ENCODE measurements around the gene MYO9B. TPM values are rescaled to one million over a fixed set of nuclear protein-coding genes. Genes with fewer than 3 reads are reported as not detected.
A peak's percentile ranks its signal among the peaks of the same experiment; 100 is the strongest.

The MYO9B gene
- total and polyA plus RNA-seq, 9 of the 15 experiments (the other 6 are each of a cell fraction or from before 2014, with no cell fraction given), result 2.4 to 77.6 (median 23.0) TPM

- WGBS (ENCODE audit: insufficient coverage, low coverage, missing lambda C conversion rate), result 86% methylated on average over 14 of the region's 16 CpGs
- Histone ChIP-seq H3K4me1 (replicated peaks in 1 of 2; ENCODE audit: control insufficient read depth in 2 of 2, insufficient read depth in 2 of 2, low read length in 2 of 2) (peaks cover 3 to 17% of the 10 kb centered on the region in 2 experiments; a peak in 3 of 5 replicates), H2AFZ (ENCODE audit: low read depth, low read length) (no peak overlapping the region), H3K27ac (ENCODE audit: extremely low read depth, low read depth, low read length) (no peak overlapping the region), H3K4me3 (no peak overlapping the region), H4K20me1 (replicated peaks; ENCODE audit: control insufficient read depth, insufficient read depth, low read length) (no peaks in the 10 kb centered on the region), H3K9me1 (ENCODE audit: control insufficient read depth, insufficient read depth, low read length) (no peaks in the 10 kb centered on the region), H3K36me3 (ENCODE audit: control insufficient read depth, insufficient read depth, low read length) (no peaks in the 10 kb centered on the region), H3K9ac (ENCODE audit: insufficient read depth in 1 of 2, low read depth in 2 of 2, low read length in 2 of 2) (peak overlapping the region in 1 of 2 experiments; percentile 79; a peak in 2 of 4 replicates), H3K79me2 (ENCODE audit: control insufficient read depth, insufficient read depth, low read length) (peaks cover 3% of the 10 kb centered on the region), H3K27me3 (ENCODE audit: control insufficient read depth in 2 of 2, insufficient read depth in 2 of 2, low read length in 2 of 2) (no peaks in the 10 kb centered on the region), H3K9me3 (replicated peaks; ENCODE audit: control insufficient read depth, insufficient read depth, low read depth, low read length) (no peaks in the 10 kb centered on the region), H3K4me2 (ENCODE audit: insufficient read depth, low read length) (no peak overlapping the region)
- ATAC-seq (no peak), DNase-seq (ENCODE audit: extremely low read depth in 1 of 4, low spot score in 3 of 4) (no peak), FAIRE-seq (no peak)
- in situ Hi-C loops (cut with MboI) (no loop called here), intact Hi-C loops (cut with micrococcal nuclease) (no loop called here)
- no TSS peak for BruUV-seq (replicated peaks)
- TF ChIP-seq CUX1 (CRISPR knock-in tag; IDR thresholded peaks at IDR 0.05) (no peak), NBN (IDR thresholded peaks at IDR 0.05; ENCODE audit: low read depth) (no peak), PTBP1 (IDR thresholded peaks at IDR 0.05; ENCODE audit: low read depth, low read length) (no peak)
- ChIA-PET POLR2A (interaction anchor here (0.6 kb wide), 1 partner anchor 24 kb away, joined by 3 read pairs; no protein-coding TSS in a partner anchor), CTCF (ENCODE audit: low intra/inter-chr PET ratio) (no interaction called here)
Measured at GRCh38 chr19:17262557-17262956, 187.0 kb downstream of the MYO9B start.

Other genes starting within 250 kb of the MYO9B start
Only the 7 nearest of the 13 such genes appear.
- gene F2RL3, start 186.8 kb upstream of the MYO9B start, total RNA-seq (2014; rRNA removed), result 23.4 and 29.5 TPM in 2 replicates
- 10.7 and 11.0 TPM in 2 replicates for gene F2RL3, start 186.8 kb upstream of the MYO9B start, total RNA-seq (2014; rRNA removed; fragmentation: Illumina TruSeq; extraction: Trizol)
- 11.9 and 12.1 TPM in 2 replicates for gene F2RL3, start 186.8 kb upstream of the MYO9B start, total RNA-seq (2015; rRNA removed; fragmentation: Illumina TruSeq; extraction: Trizol)
- 27.6 and 29.0 TPM in 2 replicates for gene F2RL3, start 186.8 kb upstream of the MYO9B start, total RNA-seq (2021)
- 7.2 and 9.9 TPM in 2 replicates for gene F2RL3, start 186.8 kb upstream of the MYO9B start, polyA plus RNA-seq (2011; rRNA removed)
- gene F2RL3, start 186.8 kb upstream of the MYO9B start, polyA plus RNA-seq (2014; fragmentation: Illumina TruSeq; extraction: Trizol), result 12.3 and 13.4 TPM in 2 replicates
- gene F2RL3, start 186.8 kb upstream of the MYO9B start, polyA plus RNA-seq (2014; fragmentation: Nextera tagmentation; extraction: Ambion mirVana), result 1 to 10 TPM; 1.4 to 5.0 TPM
- gene F2RL3, start 186.8 kb upstream of the MYO9B start, polyA plus RNA-seq (2014; rRNA removed), result 20.9 and 22.0 TPM in 2 replicates
- 1.3 and 2.1 TPM in 2 replicates for gene CPAMD8, start 49.0 kb upstream of the MYO9B start, total RNA-seq (2014; rRNA removed)
- gene CPAMD8, start 49.0 kb upstream of the MYO9B start, total RNA-seq (2014; rRNA removed; fragmentation: Illumina TruSeq; extraction: Trizol), result 0.29 and 0.69 TPM in 2 replicates
- gene CPAMD8, start 49.0 kb upstream of the MYO9B start, total RNA-seq (2015; rRNA removed; fragmentation: Illumina TruSeq; extraction: Trizol), result 0.62 and 0.64 TPM in 2 replicates
- gene CPAMD8, start 49.0 kb upstream of the MYO9B start, total RNA-seq (2021), result 1.5 and 2.0 TPM in 2 replicates
- 1.7 and 3.0 TPM in 2 replicates for gene CPAMD8, start 49.0 kb upstream of the MYO9B start, polyA plus RNA-seq (2011; rRNA removed)
- 1.1 and 1.9 TPM in 2 replicates for gene CPAMD8, start 49.0 kb upstream of the MYO9B start, polyA plus RNA-seq (2014; fragmentation: Illumina TruSeq; extraction: Trizol)
- gene CPAMD8, start 49.0 kb upstream of the MYO9B start, polyA plus RNA-seq (2014; fragmentation: Nextera tagmentation; extraction: Ambion mirVana), result under 1 TPM; 0.20 TPM
- 1.8 and 2.1 TPM in 2 replicates for gene CPAMD8, start 49.0 kb upstream of the MYO9B start, polyA plus RNA-seq (2014; rRNA removed)
- gene HAUS8, start 325 bp upstream of the MYO9B start, total RNA-seq (2014; rRNA removed), result 23.3 and 28.2 TPM in 2 replicates
- 20.5 and 22.1 TPM in 2 replicates for gene HAUS8, start 325 bp upstream of the MYO9B start, total RNA-seq (2014; rRNA removed; fragmentation: Illumina TruSeq; extraction: Trizol)
- gene HAUS8, start 325 bp upstream of the MYO9B start, total RNA-seq (2015; rRNA removed; fragmentation: Illumina TruSeq; extraction: Trizol), result 22.6 and 22.8 TPM in 2 replicates
- 44.8 and 49.9 TPM in 2 replicates for gene HAUS8, start 325 bp upstream of the MYO9B start, total RNA-seq (2021)
- gene HAUS8, start 325 bp upstream of the MYO9B start, polyA plus RNA-seq (2011; rRNA removed), result 36.0 and 37.0 TPM in 2 replicates
- gene HAUS8, start 325 bp upstream of the MYO9B start, polyA plus RNA-seq (2014; fragmentation: Illumina TruSeq; extraction: Trizol), result 34.9 and 38.9 TPM in 2 replicates
- gene HAUS8, start 325 bp upstream of the MYO9B start, polyA plus RNA-seq (2014; fragmentation: Nextera tagmentation; extraction: Ambion mirVana), result 10 to 100 TPM; 34.5 to 53.2 TPM
- gene HAUS8, start 325 bp upstream of the MYO9B start, polyA plus RNA-seq (2014; rRNA removed), result 39.6 and 45.1 TPM in 2 replicates
- 38.8 and 40.7 TPM in 2 replicates for gene USE1, start 139.6 kb downstream of the MYO9B start, total RNA-seq (2014; rRNA removed)
- 15.2 and 17.3 TPM in 2 replicates for gene USE1, start 139.6 kb downstream of the MYO9B start, total RNA-seq (2014; rRNA removed; fragmentation: Illumina TruSeq; extraction: Trizol)
- 23.9 TPM in 2 replicates for gene USE1, start 139.6 kb downstream of the MYO9B start, total RNA-seq (2015; rRNA removed; fragmentation: Illumina TruSeq; extraction: Trizol)
- gene USE1, start 139.6 kb downstream of the MYO9B start, total RNA-seq (2021), result 34.0 and 34.9 TPM in 2 replicates
- 19.1 and 21.1 TPM in 2 replicates for gene USE1, start 139.6 kb downstream of the MYO9B start, polyA plus RNA-seq (2011; rRNA removed)
- gene USE1, start 139.6 kb downstream of the MYO9B start, polyA plus RNA-seq (2014; fragmentation: Illumina TruSeq; extraction: Trizol), result 27.3 and 32.8 TPM in 2 replicates
- gene USE1, start 139.6 kb downstream of the MYO9B start, polyA plus RNA-seq (2014; fragmentation: Nextera tagmentation; extraction: Ambion mirVana), result 10 to 100 TPM; 39.3 to 46.7 TPM
- 50.6 and 52.4 TPM in 2 replicates for gene USE1, start 139.6 kb downstream of the MYO9B start, polyA plus RNA-seq (2014; rRNA removed)
- gene OCEL1, start 150.4 kb downstream of the MYO9B start, total RNA-seq (2014; rRNA removed), result 12.4 and 17.6 TPM in 2 replicates
- 11.6 and 14.7 TPM in 2 replicates for gene OCEL1, start 150.4 kb downstream of the MYO9B start, total RNA-seq (2014; rRNA removed; fragmentation: Illumina TruSeq; extraction: Trizol)
- 9.3 and 11.2 TPM in 2 replicates for gene OCEL1, start 150.4 kb downstream of the MYO9B start, total RNA-seq (2015; rRNA removed; fragmentation: Illumina TruSeq; extraction: Trizol)
- gene OCEL1, start 150.4 kb downstream of the MYO9B start, total RNA-seq (2021), result 38.0 and 38.6 TPM in 2 replicates
- gene OCEL1, start 150.4 kb downstream of the MYO9B start, polyA plus RNA-seq (2011; rRNA removed), result 10.2 TPM in 2 replicates
- 18.8 and 27.0 TPM in 2 replicates for gene OCEL1, start 150.4 kb downstream of the MYO9B start, polyA plus RNA-seq (2014; fragmentation: Illumina TruSeq; extraction: Trizol)
- gene OCEL1, start 150.4 kb downstream of the MYO9B start, polyA plus RNA-seq (2014; fragmentation: Nextera tagmentation; extraction: Ambion mirVana), result 10 to 100 TPM in 1 of 2 experiments, 1 to 10 TPM in 1; 8.0 to 10.7 TPM
- gene OCEL1, start 150.4 kb downstream of the MYO9B start, polyA plus RNA-seq (2014; rRNA removed), result 16.3 and 18.6 TPM in 2 replicates
- gene NR2F6, start 170.1 kb downstream of the MYO9B start, total RNA-seq (2014; rRNA removed), result 93.2 and 99.7 TPM in 2 replicates
- 9.8 and 12.6 TPM in 2 replicates for gene NR2F6, start 170.1 kb downstream of the MYO9B start, total RNA-seq (2014; rRNA removed; fragmentation: Illumina TruSeq; extraction: Trizol)
- gene NR2F6, start 170.1 kb downstream of the MYO9B start, total RNA-seq (2015; rRNA removed; fragmentation: Illumina TruSeq; extraction: Trizol), result 22.8 and 25.2 TPM in 2 replicates
- 95.9 and 97.5 TPM in 2 replicates for gene NR2F6, start 170.1 kb downstream of the MYO9B start, total RNA-seq (2021)
- 18.8 and 23.9 TPM in 2 replicates for gene NR2F6, start 170.1 kb downstream of the MYO9B start, polyA plus RNA-seq (2011; rRNA removed)
- gene NR2F6, start 170.1 kb downstream of the MYO9B start, polyA plus RNA-seq (2014; fragmentation: Illumina TruSeq; extraction: Trizol), result 11.4 and 15.7 TPM in 2 replicates
- 1 to 10 TPM in 1 of 2 experiments, under 1 TPM in 1; 0.76 to 3.0 TPM for gene NR2F6, start 170.1 kb downstream of the MYO9B start, polyA plus RNA-seq (2014; fragmentation: Nextera tagmentation; extraction: Ambion mirVana)
- gene NR2F6, start 170.1 kb downstream of the MYO9B start, polyA plus RNA-seq (2014; rRNA removed), result 64.2 and 69.6 TPM in 2 replicates
- gene USHBP1, start 189.0 kb downstream of the MYO9B start, total RNA-seq (2014; rRNA removed), result 0.04 and 0.05 TPM in 2 replicates
- not detected in 2 replicates for gene USHBP1, start 189.0 kb downstream of the MYO9B start, total RNA-seq (2014; rRNA removed; fragmentation: Illumina TruSeq; extraction: Trizol)
- not detected in 2 replicates for gene USHBP1, start 189.0 kb downstream of the MYO9B start, total RNA-seq (2015; rRNA removed; fragmentation: Illumina TruSeq; extraction: Trizol)
- gene USHBP1, start 189.0 kb downstream of the MYO9B start, total RNA-seq (2021), result 0.16 TPM in 1 of 2 replicates, not detected in the other
- gene USHBP1, start 189.0 kb downstream of the MYO9B start, polyA plus RNA-seq (2011; rRNA removed), result 0.03 TPM in 2 replicates
- gene USHBP1, start 189.0 kb downstream of the MYO9B start, polyA plus RNA-seq (2014; fragmentation: Illumina TruSeq; extraction: Trizol), result 0.10 TPM in 1 of 2 replicates, not detected in the other
- gene USHBP1, start 189.0 kb downstream of the MYO9B start, polyA plus RNA-seq (2014; fragmentation: Nextera tagmentation; extraction: Ambion mirVana), result not detected
- 0.05 and 0.11 TPM in 2 replicates for gene USHBP1, start 189.0 kb downstream of the MYO9B start, polyA plus RNA-seq (2014; rRNA removed)